SU-DHL-6 (cell line): ENCODE results near the gene DUS1L.

Experiments
- CTCF ChIP-seq: fragments of 200-600 bp; sonication (generic); IDR thresholded peaks from one replicate; pipeline ENCODE4 v1.5.1; 2017; ENCODE audit warnings: antibody characterized with exemption, mild to moderate bottlenecking, low read length, moderate library complexity; ENCODE audit not compliant: insufficient read depth, poor library complexity, severe bottlenecking
- EZH2phosphoT487 ChIP-seq: fragments of 200-600 bp; sonication (generic), shearing (Covaris generic); conservative IDR thresholded peaks from 2 replicates; pipeline ENCODE4 v1.6.1; 2018; ENCODE audit warnings: mild to moderate bottlenecking, antibody characterized with exemption, low read length, moderate library complexity, mixed read lengths

- no peak for TF ChIP-seq CTCF
- TF ChIP-seq EZH2phosphoT487: no peak
These were observed 20.5 kb upstream of the DUS1L start for GRCh38 chr17:82085931-82086764.
